Measurements from ENCODE around the gene CDX2.

Gene CDX2

DNA sequence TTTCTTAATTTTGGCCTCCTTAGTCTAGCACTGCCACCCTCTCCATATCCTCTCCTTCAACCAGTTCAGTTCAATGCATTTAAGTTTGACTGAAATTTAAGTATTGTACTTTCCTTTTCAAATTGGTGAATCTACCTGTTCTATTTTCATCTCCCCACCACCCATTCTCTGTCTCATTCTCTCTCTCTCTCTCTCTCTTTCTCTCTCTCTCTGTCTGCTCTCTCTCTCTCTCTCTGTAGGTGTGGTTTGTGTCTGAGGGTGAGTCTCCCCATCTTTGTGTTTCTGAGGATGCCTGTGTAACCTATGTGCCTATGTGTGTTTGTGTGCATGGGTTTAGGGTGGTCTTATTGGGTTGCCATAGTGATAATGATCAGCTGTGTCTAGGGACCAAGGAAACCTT is 39.2 kb downstream of the CDX2 start:
- no peak overlapping the region for H3K4me3 ChIP-seq (ENCODE audit: low read length)
- TF ChIP-seq EZH2phosphoT487 (IDR thresholded peaks at IDR 0.05; ENCODE audit: borderline replicate concordance, low read length) (no peak), CTCF (IDR thresholded peaks at IDR 0.05; ENCODE audit: low read depth, low read length, poor library complexity, severe bottlenecking) (no peak)
- H3K9me2 ChIP-seq (replicated peaks; ENCODE audit: control insufficient read depth, low read length): no peaks in the 10 kb centered on the region
- peaks cover 16% of the 10 kb centered on the region for H3K27me3 ChIP-seq (ENCODE audit: control insufficient read depth, low read length)
- no peaks in the 10 kb centered on the region for H3K36me3 ChIP-seq (ENCODE audit: control insufficient read depth, low read length)
- no peaks in the 10 kb centered on the region for H3K79me2 ChIP-seq (ENCODE audit: control insufficient read depth, low read length)
- H3K4me2 ChIP-seq (ENCODE audit: low read length): no peak overlapping the region
- no peak overlapping the region for H3K27ac ChIP-seq (ENCODE audit: low read depth, low read length)
- H3F3A ChIP-seq (ENCODE audit: control insufficient read depth, insufficient read depth): no peaks in the 10 kb centered on the region
- H3K4me1 ChIP-seq (ENCODE audit: control insufficient read depth, low read length): no peaks in the 10 kb centered on the region
- H4K20me1 ChIP-seq (ENCODE audit: control insufficient read depth, insufficient read depth, low read depth, low read length): no peaks in the 10 kb centered on the region
- H3K9me3 ChIP-seq (ENCODE audit: control insufficient read depth, insufficient read depth, low read length): no peaks in the 10 kb centered on the region

GRCh38 chr13:27928805-27929753 is 40.0 kb downstream of the CDX2 start:
- H3F3A ChIP-seq (ENCODE audit: control insufficient read depth, insufficient read depth): no peaks in the 10 kb centered on the region
- no peaks in the 10 kb centered on the region for H3K9me3 ChIP-seq (ENCODE audit: control insufficient read depth, insufficient read depth, low read length)
- TF ChIP-seq EZH2phosphoT487 (IDR thresholded peaks at IDR 0.05; ENCODE audit: borderline replicate concordance, low read length): no peak
- no peaks in the 10 kb centered on the region for H3K79me2 ChIP-seq (ENCODE audit: control insufficient read depth, low read length)
- H3K4me2 ChIP-seq (ENCODE audit: low read length): no peak overlapping the region
- no peaks in the 10 kb centered on the region for H3K9me2 ChIP-seq (replicated peaks; ENCODE audit: control insufficient read depth, low read length)
- H4K20me1 ChIP-seq (ENCODE audit: control insufficient read depth, insufficient read depth, low read depth, low read length): no peaks in the 10 kb centered on the region
- no peak overlapping the region for H3K4me3 ChIP-seq (ENCODE audit: low read length)
- H3K36me3 ChIP-seq (ENCODE audit: control insufficient read depth, low read length): no peaks in the 10 kb centered on the region
- no peaks in the 10 kb centered on the region for H3K4me1 ChIP-seq (ENCODE audit: control insufficient read depth, low read length)
- no peak overlapping the region for H3K27ac ChIP-seq (ENCODE audit: low read depth, low read length)
- H3K27me3 ChIP-seq (ENCODE audit: control insufficient read depth, low read length): peaks cover 16% of the 10 kb centered on the region

- no peaks in the 10 kb centered on the region for H3K36me3 ChIP-seq (ENCODE audit: control insufficient read depth, low read length)
- H4K20me1 ChIP-seq (ENCODE audit: control insufficient read depth, insufficient read depth, low read depth, low read length): no peaks in the 10 kb centered on the region
- no peaks in the 10 kb centered on the region for H3K4me1 ChIP-seq (ENCODE audit: control insufficient read depth, low read length)
- TF ChIP-seq CTCF (IDR thresholded peaks at IDR 0.05; ENCODE audit: low read depth, low read length, poor library complexity, severe bottlenecking): no peak
- H3K27me3 ChIP-seq (ENCODE audit: control insufficient read depth, low read length): peaks cover 16% of the 10 kb centered on the region
- no peaks in the 10 kb centered on the region for H3K9me2 ChIP-seq (replicated peaks; ENCODE audit: control insufficient read depth, low read length)
- H3K4me3 ChIP-seq (ENCODE audit: low read length): no peak overlapping the region
- no peaks in the 10 kb centered on the region for H3K79me2 ChIP-seq (ENCODE audit: control insufficient read depth, low read length)
- no peaks in the 10 kb centered on the region for H3F3A ChIP-seq (ENCODE audit: control insufficient read depth, insufficient read depth)
- H3K9me3 ChIP-seq (ENCODE audit: control insufficient read depth, insufficient read depth, low read length): no peaks in the 10 kb centered on the region
- H3K4me2 ChIP-seq (ENCODE audit: low read length): no peak overlapping the region
- H3K27ac ChIP-seq (ENCODE audit: low read depth, low read length): no peak overlapping the region
Measured at GRCh38 chr13:27928353-27928804, 40.7 kb downstream of the CDX2 start.
